H1 (cell line): ENCODE measurements around the gene METTL9. TPM values are rescaled to one million over a fixed set of nuclear protein-coding genes. Genes with fewer than 3 reads are reported as not detected.
"Not testable (repeated sequence)": the region's sequence is repeated elsewhere in the genome, so short reads cannot be mapped to it uniquely, and the experiment has no call there.

Experiments
- CTCF ChIA-PET: fragments of 300-600 bp; sonication (Branson Sonifier 250); formaldehyde crosslinking; loops from one replicate; lab custom pipeline; 2021; ENCODE audit not compliant: partially characterized antibody; lab: Charles Lee
- POLR2A ChIA-PET: fragments of 300-600 bp; sonication (Branson Sonifier 250); formaldehyde crosslinking; loops from one replicate; lab custom pipeline; 2021; ENCODE audit warnings: inconsistent platforms; ENCODE audit not compliant: partially characterized antibody; lab: Charles Lee
- DNase-seq, 2 experiments: peaks; one replicate each; pipeline versions ENCODE4 v3.0.0 to v3.0.0-alpha.2; 2010 to 2022; ENCODE audit warnings: low spot score in 2 of 2, low read depth in 1 of 2, mixed read lengths in 1 of 2
- FAIRE-seq: peaks from 2 replicates; lab custom pipeline; 2011; peaks lifted over from hg19 to GRCh38; lab: Jason Lieb, UNC
- H2AFZ ChIP-seq: 2 replicates; pipeline ENCODE4 v1.8.1; 2012; ENCODE audit warnings: low read length, inconsistent platforms
- H2AK5ac ChIP-seq: 2 replicates; pipeline ENCODE4 v1.6.1; 2013; ENCODE audit warnings: low read depth, low read length
- H2BK120ac ChIP-seq: replicated peaks from 2 replicates; pipeline ENCODE3; 2013; ENCODE audit warnings: low read depth, low read length, inconsistent platforms
- H2BK12ac ChIP-seq: 2 replicates; pipeline ENCODE4 v1.6.1; 2013; ENCODE audit warnings: low read depth, low read length
- H2BK15ac ChIP-seq: 2 replicates; pipeline ENCODE4 v1.6.1; 2013; ENCODE audit warnings: low read length
- H2BK20ac ChIP-seq: 2 replicates; pipeline ENCODE4 v1.6.1; 2013; ENCODE audit warnings: low read length
- H2BK5ac ChIP-seq: 2 replicates; pipeline ENCODE4 v1.6.1; 2013; ENCODE audit warnings: low read depth, low read length
- H3K14ac ChIP-seq: 2 replicates; pipeline ENCODE4 v1.6.1; 2013; ENCODE audit warnings: inconsistent platforms; ENCODE audit not compliant: insufficient read length
- H3K18ac ChIP-seq: 2 replicates; pipeline ENCODE4 v1.6.1; 2013; ENCODE audit warnings: low read length; ENCODE audit errors: extremely low read depth
- H3K23ac ChIP-seq: 2 replicates; pipeline ENCODE4 v1.6.1; 2013; ENCODE audit warnings: inconsistent platforms; ENCODE audit not compliant: insufficient read length
- H3K23me2 ChIP-seq: 2 replicates; pipeline ENCODE4 v1.6.1; 2013; ENCODE audit warnings: low read depth, low read length
- H3K27ac ChIP-seq: 2 replicates; pipeline ENCODE4 v1.6.1; 2011; ENCODE audit warnings: low read depth, low read length, inconsistent platforms
- H3K27me3 ChIP-seq, 4 experiments: replicated peaks in 1 of 4; 1 replicate in 1 of 4; 2 replicates in 3 of 4; pipeline versions ENCODE4 v1.6.1 to v1.8.1; 2011 to 2013; ENCODE audit warnings: low read length in 3 of 4, mild to moderate bottlenecking in 3 of 4, inconsistent platforms in 2 of 4, mixed read lengths in 2 of 4, moderate library complexity in 1 of 4; ENCODE audit not compliant: control insufficient read depth in 3 of 4, insufficient read depth in 3 of 4; ENCODE audit errors: extremely low read depth in 1 of 4
- H3K36me3 ChIP-seq, 4 experiments: 2 replicates each; pipeline versions ENCODE4 v1.6.1 to v1.8.1; 2011 to 2013; ENCODE audit warnings: mild to moderate bottlenecking in 4 of 4, low read length in 3 of 4, moderate library complexity in 2 of 4, control low read depth in 1 of 4, inconsistent platforms in 1 of 4; ENCODE audit not compliant: insufficient read depth in 4 of 4, control insufficient read depth in 2 of 4
- H3K4ac ChIP-seq: replicated peaks from 2 replicates; pipeline ENCODE3; 2013; ENCODE audit warnings: low read length, low read depth, mixed read lengths, inconsistent platforms; ENCODE audit not compliant: insufficient read length
- H3K4me1 ChIP-seq, 4 experiments: replicated peaks in 1 of 4; 1 replicate in 1 of 4; 2 replicates in 3 of 4; pipeline versions ENCODE4 v1.6.1 to v1.8.1; 2011 to 2013; ENCODE audit warnings: low read length in 3 of 4, inconsistent platforms in 2 of 4, mixed read lengths in 1 of 4; ENCODE audit not compliant: insufficient read depth in 4 of 4, control insufficient read depth in 3 of 4
- H3K4me2 ChIP-seq, 2 experiments: 2 replicates each; pipeline versions ENCODE4 v1.6.1 to v1.8.1; 2011 to 2013; ENCODE audit warnings: low read depth in 2 of 2, low read length in 2 of 2, control low read depth in 1 of 2, inconsistent platforms in 1 of 2, mild to moderate bottlenecking in 1 of 2; ENCODE audit not compliant: insufficient read depth in 1 of 2
- H3K4me3 ChIP-seq, 4 experiments: fragments of 200-600, 300-600 bp in 1 of 4; sonication (generic), shearing (Covaris generic), sonication (Bioruptor Twin) in 1 of 4; 2 replicates each; pipeline versions ENCODE4 v1.5.1 to v1.8.1; 2011 to 2016; ENCODE audit warnings: low read length in 4 of 4, low read depth in 3 of 4, control low read depth in 2 of 4, inconsistent platforms in 2 of 4, mild to moderate bottlenecking in 2 of 4, mixed read lengths in 1 of 4, moderate library complexity in 1 of 4; ENCODE audit not compliant: insufficient read depth in 2 of 4; ENCODE audit errors: extremely low read depth in 1 of 4
- H3K56ac ChIP-seq: replicated peaks from 2 replicates; pipeline ENCODE3; 2013; ENCODE audit warnings: low read depth, mild to moderate bottlenecking, mixed read lengths, low read length, inconsistent platforms; ENCODE audit not compliant: insufficient read length
- H3K79me1 ChIP-seq: 2 replicates; pipeline ENCODE4 v1.6.1; 2013; ENCODE audit warnings: low read depth, low read length, control low read depth
- H3K79me2 ChIP-seq, 2 experiments: 2 replicates each; pipeline versions ENCODE4 v1.6.1 to v1.8.1; 2012 to 2013; ENCODE audit warnings: low read length in 2 of 2, mild to moderate bottlenecking in 2 of 2, inconsistent platforms in 1 of 2; ENCODE audit not compliant: insufficient read depth in 2 of 2, control insufficient read depth in 1 of 2
- H3K9ac ChIP-seq, 4 experiments: replicated peaks in 1 of 4; 1 replicate in 1 of 4; 2 replicates in 3 of 4; pipeline versions ENCODE4 v1.6.1 to v1.8.1; 2011 to 2013; ENCODE audit warnings: low read depth in 3 of 4, low read length in 3 of 4, control low read depth in 2 of 4, mild to moderate bottlenecking in 2 of 4, moderate library complexity in 2 of 4, inconsistent platforms in 1 of 4; ENCODE audit errors: extremely low read depth in 1 of 4
- H3K9me3 ChIP-seq, 2 experiments: 2 replicates each; pipeline versions ENCODE4 v1.6.1 to v1.8.1; 2012 to 2013; ENCODE audit warnings: mild to moderate bottlenecking in 2 of 2, moderate library complexity in 2 of 2, control low read depth in 1 of 2, inconsistent platforms in 1 of 2, low read depth in 1 of 2, low read length in 1 of 2, mixed read lengths in 1 of 2; ENCODE audit not compliant: insufficient read depth in 2 of 2
- H4K20me1 ChIP-seq, 2 experiments: replicated peaks in 1 of 2; 2 replicates each; pipeline versions ENCODE3 to v1.8.1; 2011 to 2013; ENCODE audit warnings: inconsistent platforms in 2 of 2, low read length in 2 of 2, mild to moderate bottlenecking in 1 of 2; ENCODE audit not compliant: insufficient read depth in 2 of 2, control insufficient read depth in 1 of 2
- H4K5ac ChIP-seq: 2 replicates; pipeline ENCODE4 v1.6.1; 2013; ENCODE audit warnings: low read length, low read depth, mixed read lengths, inconsistent platforms; ENCODE audit not compliant: insufficient read length
- H4K8ac ChIP-seq: 2 replicates; pipeline ENCODE4 v1.8.0; 2013; ENCODE audit warnings: mild to moderate bottlenecking, moderate library complexity, low read length, inconsistent platforms; ENCODE audit not compliant: insufficient read depth; ENCODE audit errors: extremely low read depth
- H4K91ac ChIP-seq: replicated peaks from 2 replicates; pipeline ENCODE3; 2013; ENCODE audit warnings: low read length, mixed read lengths, inconsistent platforms; ENCODE audit not compliant: insufficient read length
- WGBS, 2 experiments: shearing (Covaris generic) in 1 of 2; methylation state at CpG; one replicate each; pipeline versions ENCODE4 v1.1.6 to v1.1.7; 2013 to 2015; ENCODE audit warnings: low lambda C conversion rate in 2 of 2, mixed read lengths in 2 of 2, inconsistent platforms in 1 of 2, low coverage in 1 of 2, missing lambda C conversion rate in 1 of 2; ENCODE audit not compliant: insufficient replicate concordance in 2 of 2, insufficient coverage in 1 of 2, insufficient read length in 1 of 2; ENCODE audit errors: extremely low coverage in 1 of 2, missing lambda C conversion rate in 1 of 2; 5-methylcytosine and 5-hydroxymethylcytosine counted together
- polyA plus RNA-seq, 7 experiments: library from polyadenylated mRNA; depleted of rRNA in 3 of 7; stranded (reverse) in 5 of 7; unstranded in 2 of 7; fragments of >200 nt in 5 of 7; fragments of 200-250 nt in 2 of 7; gene quantifications; 1 replicate in 5 of 7; 2 replicates in 1 of 7; 4 replicates in 1 of 7; pipeline versions ENCODE4 v1.2.1 to v1.2.3, GENCODE V29; 2011 to 2013; ENCODE audit warnings: missing spikeins in 2 of 7, mixed read lengths in 2 of 7
- total RNA-seq: library from RNA; stranded (reverse); fragmentation: NEBNext Ultra II Directional; extraction: Animal tissue kit (Norgen Biotek cat#: 25700); gene quantifications from 2 replicates; pipeline ENCODE4 v1.2.1, GENCODE V29; 2021

METTL9 gene
- total and polyA plus RNA-seq, 2 of the 8 experiments (the other 6 are each of a cell fraction or from before 2014, with no cell fraction given), result 45.4 to 112 TPM

- H3K56ac ChIP-seq, H3K23ac ChIP-seq, H2AK5ac ChIP-seq, POLR2A ChIA-PET, H2AFZ ChIP-seq, H3K79me2 ChIP-seq, H3K79me1 ChIP-seq, H3K4me1 ChIP-seq, H3K27ac ChIP-seq, H3K9me3 ChIP-seq, H2BK12ac ChIP-seq, H3K27me3 ChIP-seq, H4K8ac ChIP-seq, H2BK15ac ChIP-seq, CTCF ChIA-PET, H4K91ac ChIP-seq, H3K4me3 ChIP-seq, H3K23me2 ChIP-seq, H2BK120ac ChIP-seq, DNase-seq, H4K20me1 ChIP-seq, H2BK5ac ChIP-seq, H3K4me2 ChIP-seq, H3K9ac ChIP-seq, H3K4ac ChIP-seq, H2BK20ac ChIP-seq, H3K14ac ChIP-seq, H4K5ac ChIP-seq, FAIRE-seq, H3K18ac ChIP-seq: not testable (repeated sequence)
- H3K36me3 ChIP-seq, result peaks cover 0 to 29% (median 10%) of the 10 kb centered on the region in 4 experiments; a peak in 5 of 8 replicates
- 89% methylated on average over 5 of the region's 5 CpGs; no CpG with 5 or more reads in 1 of the 2 experiments for WGBS, 2 experiments
Measured at GRCh38 chr16:21631951-21632575, 32.7 kb downstream of the METTL9 start.
